ENCODE results near the gene GYS1. TPM values are rescaled to one million over a fixed set of nuclear protein-coding genes. Genes with fewer than 3 reads are reported as not detected.

Gene GYS1
- total RNA-seq, 1 experiment from 2014 or later = 38.6 TPM

DNA sequence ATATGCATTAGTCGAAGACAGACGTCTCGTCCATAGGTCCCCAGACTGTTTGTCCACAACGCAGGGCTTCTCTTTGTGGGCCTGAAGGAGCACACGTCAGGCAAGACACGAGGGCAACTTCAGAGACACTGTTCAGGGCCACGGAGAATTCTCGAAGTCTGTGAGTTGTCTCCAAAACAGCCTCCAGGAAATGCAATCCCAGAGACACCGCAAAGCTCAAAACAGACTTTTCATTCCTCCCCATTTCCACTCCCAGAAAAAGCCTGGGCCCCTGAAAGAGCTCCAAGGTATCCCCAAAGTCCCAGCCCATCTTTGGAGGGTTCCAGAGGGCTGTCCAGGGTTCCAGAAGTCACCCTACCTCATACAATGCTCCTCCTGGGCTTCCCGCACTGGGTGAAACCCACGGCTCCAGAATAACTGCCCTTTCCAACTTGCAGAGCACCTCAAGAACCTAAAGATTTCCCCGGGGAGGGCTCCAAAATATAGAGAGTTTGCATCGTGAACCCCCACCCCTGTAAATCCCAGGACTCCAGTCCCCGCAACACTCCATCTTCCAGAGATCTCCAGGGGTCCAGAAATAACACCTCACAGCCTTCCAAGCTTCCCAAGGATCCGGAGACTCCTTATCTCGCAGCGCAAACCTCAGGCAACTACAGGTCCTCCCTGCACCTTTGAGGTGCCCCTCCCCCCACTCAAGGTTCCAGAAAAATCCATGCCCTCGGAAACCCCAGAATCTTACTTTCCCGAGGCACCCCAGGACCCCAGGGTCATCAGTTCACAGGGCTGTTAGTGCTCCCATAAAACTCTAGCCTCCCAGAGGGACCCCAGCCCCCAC is 28.7 kb downstream of the GYS1 start:
- BruUV-seq (replicated peaks) = no TSS peak
- Histone ChIP-seq H3K79me2 (ENCODE audit: low read length) (peaks cover 14% of the 10 kb centered on the region), H3K9ac (ENCODE audit: low read length) (peak overlapping the region; percentile 32), H3K36me3 (ENCODE audit: low read depth, low read length) (peaks cover 7% of the 10 kb centered on the region; the same call in 1 of the 2 replicates), H2AFZ (ENCODE audit: low read length) (0 out of 2 replicates have a peak overlapping the region, but pooled peaks have one; percentile 3), H3K9me2 (replicated peaks; ENCODE audit: low read length) (no peaks in the 10 kb centered on the region), H3K27me3 (ENCODE audit: low read length) (no peaks in the 10 kb centered on the region), H3K4me1 (ENCODE audit: insufficient read depth, low read length) (peaks cover 31% of the 10 kb centered on the region), H3F3A (ENCODE audit: low read length, unreplicated experiment) (peaks cover 5% of the 10 kb centered on the region), H3K4me2 (ENCODE audit: low read length) (peak overlapping the region; percentile 40), H3K4me3 (ENCODE audit: low read length) (no peak overlapping the region; the same call in 1 of the 2 replicates), H3K9me3 (ENCODE audit: low read length) (no peaks in the 10 kb centered on the region), H4K20me1 (ENCODE audit: low read length) (0 out of 2 replicates have a peak, but pooled peaks cover 5% of the 10 kb centered on the region), H3K27ac (ENCODE audit: low read length) (peak overlapping the region; percentile 80)
- intact Hi-C loops (cut with micrococcal nuclease) = no loop called here
- ChIA-PET POLR2A (ENCODE audit: unreplicated experiment) (interaction anchor here (0.7 kb wide), 1 partner anchor 91 kb away, joined by 3 read pairs; no protein-coding TSS in a partner anchor), CTCF (no interaction called here)
- DNase-seq = no peak
- no peak for ATAC-seq
- no peak for TF ChIP-seq EZH2 (IDR thresholded peaks at IDR 0.05; ENCODE audit: low read length, unreplicated experiment)
- no peak for TF ChIP-seq EZH2phosphoT487 (IDR thresholded peaks at IDR 0.05; ENCODE audit: borderline replicate concordance, low read length)
- TF ChIP-seq CTCF (conservative IDR thresholded peaks at IDR 0.05; ENCODE audit: low read depth, low read length) = no peak

GRCh38 chr19:48963371-48964204 is 29.5 kb downstream of the GYS1 start:
- Histone ChIP-seq H3K9me3 (ENCODE audit: low read length) (no peaks in the 10 kb centered on the region), H4K20me1 (ENCODE audit: low read length) (0 out of 2 replicates have a peak, but pooled peaks cover 5% of the 10 kb centered on the region), H3K4me3 (ENCODE audit: low read length) (no peak overlapping the region; the same call in 1 of the 2 replicates), H3K79me2 (ENCODE audit: low read length) (peaks cover 14% of the 10 kb centered on the region), H3K4me2 (ENCODE audit: low read length) (peak overlapping the region; percentile 40), H3K27me3 (ENCODE audit: low read length) (no peaks in the 10 kb centered on the region), H3K4me1 (ENCODE audit: insufficient read depth, low read length) (peaks cover 31% of the 10 kb centered on the region), H2AFZ (ENCODE audit: low read length) (peak overlapping the region; percentile 3; the same call in 1 of the 2 replicates), H3K36me3 (ENCODE audit: low read depth, low read length) (peaks cover 7% of the 10 kb centered on the region; the same call in 1 of the 2 replicates), H3K9me2 (replicated peaks; ENCODE audit: low read length) (no peaks in the 10 kb centered on the region), H3K27ac (ENCODE audit: low read length) (peak overlapping the region; percentile 80), H3F3A (ENCODE audit: low read length, unreplicated experiment) (peaks cover 5% of the 10 kb centered on the region), H3K9ac (ENCODE audit: low read length) (peak overlapping the region; percentile 32)
- DNase-seq = peak; percentile 43
- BruUV-seq (replicated peaks) = no TSS peak
- no peak for ATAC-seq
- TF ChIP-seq EZH2 (IDR thresholded peaks at IDR 0.05; ENCODE audit: low read length, unreplicated experiment) (no peak), EZH2phosphoT487 (IDR thresholded peaks at IDR 0.05; ENCODE audit: borderline replicate concordance, low read length) (no peak), CTCF (conservative IDR thresholded peaks at IDR 0.05; ENCODE audit: low read depth, low read length) (no peak)
- POLR2A ChIA-PET (ENCODE audit: unreplicated experiment) = interaction anchor here (0.7 kb wide), 1 partner anchor 90 kb away, joined by 3 read pairs; no protein-coding TSS in a partner anchor
- intact Hi-C loops (cut with micrococcal nuclease) = no loop called here
- CTCF ChIA-PET = no interaction called here

All from PC-3 (cell line).